ENCODE results near the gene TTLL13. TPM values are rescaled to one million over a fixed set of nuclear protein-coding genes. Genes with fewer than 3 reads are reported as not detected.
A peak's percentile ranks its signal among the peaks of the same experiment; 100 is the strongest.

The TTLL13 gene
- total RNA-seq, 1 experiment from 2014 or later = 1.0 TPM

- TF ChIP-seq EZH2 (IDR thresholded peaks at IDR 0.05) = no peak
These were observed 48.0 kb upstream of the TTLL13 start, which contains the start of gene SEMA4B (continued) for GRCh38 chr15:90201130-90201943.

- ATAC-seq (peak; percentile 33), DNase-seq (ENCODE audit: low read depth, low spot score) (no peak)
- peaks cover 2 to 21% of the 10 kb centered on the region in 2 experiments; a peak in 3 of 4 replicates for H3K36me3 ChIP-seq (ENCODE audit: control insufficient read depth in 1 of 2, insufficient read depth in 2 of 2, low read length in 2 of 2)
- H3K27ac ChIP-seq (ENCODE audit: low read depth, low read length) = peak overlapping the region; percentile 82
- H3K27me3 ChIP-seq (ENCODE audit: insufficient read depth, low read length) = no peaks in the 10 kb centered on the region
- intact Hi-C loops (cut with micrococcal nuclease) = loop anchor here (2.0 kb wide), 1 partner anchor 17 kb away; no protein-coding TSS in a partner anchor
- peaks cover 18 to 57% of the 10 kb centered on the region in 2 experiments; a peak in 3 of 4 replicates for H3K4me1 ChIP-seq (ENCODE audit: control insufficient read depth in 1 of 2, insufficient read depth in 2 of 2, low read length in 2 of 2)
- H4K20me1 ChIP-seq (ENCODE audit: insufficient read depth) = no peaks in the 10 kb centered on the region
- ChIA-PET RAD21 (ENCODE audit: low non-redundant PET in 1 of 2, low total read pairs in 2 of 2, uncharacterized antibody in 2 of 2, unreplicated experiment in 2 of 2) (no interaction called here), POLR2A (interaction anchor here (0.6 to 1.3 kb wide), 2 partner anchors 10 to 1083 kb away, joined by 3 to 7 read pairs; no protein-coding TSS in a partner anchor), CTCF (interaction anchor here (1.3 to 1.8 kb wide), 3 partner anchors 12 to 19 kb away, joined by 3 to 4 read pairs (median 4); no protein-coding TSS in a partner anchor)
- H3K4me3 ChIP-seq (replicated peaks in 1 of 2; ENCODE audit: low read depth in 1 of 2, low read length in 2 of 2) = peak overlapping the region; percentile 84 to 97
- H3K9ac ChIP-seq (ENCODE audit: low read length) = peak overlapping the region; percentile 89
- H2AFZ ChIP-seq (ENCODE audit: low read depth, low read length, poor library complexity, severe bottlenecking) = no peak overlapping the region
- no peaks in the 10 kb centered on the region for H3K9me2 ChIP-seq (ENCODE audit: insufficient read depth)
- no TSS peak for BruUV-seq (replicated peaks)
- peaks cover 55% of the 10 kb centered on the region for H3K79me2 ChIP-seq (ENCODE audit: insufficient read depth, low read length)
- H3K9me3 ChIP-seq (ENCODE audit: control insufficient read depth in 1 of 2, insufficient read depth in 1 of 2, low read depth in 1 of 2, low read length in 2 of 2) = no peaks in the 10 kb centered on the region
- H3K4me2 ChIP-seq (ENCODE audit: low read length) = peak overlapping the region; percentile 94
- TF ChIP-seq TCF7L2 (IDR thresholded peaks at IDR 0.05; ENCODE audit: borderline replicate concordance, extremely low read depth, insufficient read depth, insufficient read length) = no peak
- TF ChIP-seq POLR2AphosphoS5 (IDR thresholded peaks at IDR 0.05; ENCODE audit: low read depth, low read length) = no peak
- TF ChIP-seq REST (IDR thresholded peaks at IDR 0.05; ENCODE audit: low read depth) = no peak
- no peak for TF ChIP-seq SRF (IDR thresholded peaks at IDR 0.05; ENCODE audit: low read depth)
- TF ChIP-seq EZH2phosphoT487 (IDR thresholded peaks at IDR 0.05; ENCODE audit: borderline replicate concordance) = no peak
- TF ChIP-seq FOSL1 (IDR thresholded peaks at IDR 0.05; ENCODE audit: low read depth) = no peak
- no peak for TF ChIP-seq ZBTB33 (IDR thresholded peaks at IDR 0.05; ENCODE audit: extremely low read depth, insufficient replicate concordance, low read length)
- TF ChIP-seq CTCF (IDR thresholded peaks at IDR 0.05 in 2 of 3, conservative IDR thresholded peaks at IDR 0.05 in 1 of 3; ENCODE audit: borderline replicate concordance in 1 of 3, insufficient read depth in 1 of 3, low read depth in 2 of 3, low read length in 2 of 3) = no peak
- no peak for TF ChIP-seq POLR2A (IDR thresholded peaks at IDR 0.05; ENCODE audit: borderline replicate concordance, extremely low read depth, insufficient read depth, insufficient read length)
These were observed 47.4 kb upstream of the TTLL13 start for GRCh38 chr15:90201944-90202375.
